IMR-90 (cell line): ENCODE data around the gene GPSM1. TPM values are rescaled to one million over a fixed set of nuclear protein-coding genes. Genes with fewer than 3 reads are reported as not detected.

ENCODE experiments used
- ATAC-seq: fragments of 200-7000 bp; cut with Tn5 transposase; 2 replicates; pipeline ENCODE4 v1.9.1; 2020; ENCODE audit warnings: low read depth, mild to moderate bottlenecking, moderate library complexity
- BruUV-seq: library from RNA; stranded (reverse); fragments of 400-500 nt; replicated peaks from 2 replicates; lab custom pipeline; 2021; lab: Mats Ljungman, UMichigan
- CTCF ChIA-PET: fragments of 300-600 bp; formaldehyde crosslinking; extraction: SDS; loops from one replicate; lab custom pipeline; 2021; ENCODE audit warnings: antibody characterized with exemption; lab: Yijun Ruan, JAX
- POLR2A ChIA-PET: fragments of 300-600 bp; sonication (Branson Sonifier 250); formaldehyde crosslinking; loops from one replicate; lab custom pipeline; 2022; ENCODE audit warnings: antibody characterized with exemption; ENCODE audit not compliant: unreplicated experiment; lab: Charles Lee
- DNase-seq: peaks from one replicate; pipeline ENCODE4 v3.0.0; 2013
- H2AFZ ChIP-seq: replicated peaks from 2 replicates; pipeline ENCODE3; 2013; ENCODE audit warnings: low read length, mild to moderate bottlenecking; ENCODE audit not compliant: poor library complexity
- H2AK5ac ChIP-seq: 2 replicates; pipeline ENCODE4 v1.6.1; 2013; ENCODE audit warnings: low read depth, low read length, inconsistent platforms
- H2AK9ac ChIP-seq: replicated peaks from 2 replicates; pipeline ENCODE3; 2013; ENCODE audit warnings: mild to moderate bottlenecking, low read depth, low read length, moderate library complexity; ENCODE audit not compliant: poor library complexity
- H2BK120ac ChIP-seq: 2 replicates; pipeline ENCODE4 v1.6.1; 2013; ENCODE audit warnings: low read depth, low read length, inconsistent platforms
- H2BK15ac ChIP-seq: 3 replicates; pipeline ENCODE4 v1.6.1; 2013; ENCODE audit warnings: low read depth, low read length, inconsistent platforms
- H2BK20ac ChIP-seq: 2 replicates; pipeline ENCODE4 v1.6.1; 2013; ENCODE audit warnings: low read depth, mild to moderate bottlenecking, inconsistent platforms, low read length, moderate library complexity
- H2BK5ac ChIP-seq: 2 replicates; pipeline ENCODE4 v1.6.1; 2013; ENCODE audit warnings: mild to moderate bottlenecking, low read depth, low read length, inconsistent platforms; ENCODE audit not compliant: poor library complexity, severe bottlenecking
- H3K14ac ChIP-seq: replicated peaks from 2 replicates; pipeline ENCODE4 v1.6.1; 2013; ENCODE audit warnings: low read depth, low read length, inconsistent platforms
- H3K18ac ChIP-seq: 2 replicates; pipeline ENCODE4 v1.6.1; 2013; ENCODE audit warnings: low read depth, low read length, control low read depth
- H3K23ac ChIP-seq: 2 replicates; pipeline ENCODE4 v1.6.1; 2013; ENCODE audit warnings: low read depth, low read length, inconsistent platforms
- H3K27ac ChIP-seq: 2 replicates; pipeline ENCODE4 v1.5.1; 2013; ENCODE audit warnings: mild to moderate bottlenecking, control low read depth, low read length; ENCODE audit not compliant: insufficient read depth
- H3K27me3 ChIP-seq: 2 replicates; pipeline ENCODE4 v1.6.1; 2013; ENCODE audit warnings: low read length; ENCODE audit not compliant: control insufficient read depth, insufficient read depth
- H3K36me3 ChIP-seq: 2 replicates; pipeline ENCODE4 v1.6.1; 2013; ENCODE audit warnings: low read length, mixed read lengths; ENCODE audit not compliant: control insufficient read depth, insufficient read depth
- H3K4ac ChIP-seq: 2 replicates; pipeline ENCODE4 v1.6.1; 2013; ENCODE audit warnings: low read depth, low read length, inconsistent platforms
- H3K4me1 ChIP-seq: 2 replicates; pipeline ENCODE4 v1.6.1; 2013; ENCODE audit warnings: low read length, mixed read lengths; ENCODE audit not compliant: control insufficient read depth, insufficient read depth
- H3K4me2 ChIP-seq: 2 replicates; pipeline ENCODE4 v1.6.1; 2013; ENCODE audit warnings: low read depth, mild to moderate bottlenecking, control low read depth, low read length, moderate library complexity
- H3K4me3 ChIP-seq: 2 replicates; pipeline ENCODE4 v1.5.1; 2013; ENCODE audit warnings: low read depth, mild to moderate bottlenecking, control low read depth, low read length, moderate library complexity; ENCODE audit not compliant: insufficient read depth
- H3K56ac ChIP-seq: 2 replicates; pipeline ENCODE4 v1.6.1; 2013; ENCODE audit warnings: low read length, inconsistent platforms; ENCODE audit not compliant: insufficient read depth; ENCODE audit errors: extremely low read depth
- H3K79me1 ChIP-seq, 2 experiments: 2 replicates each; pipeline ENCODE4 v1.6.1; 2013; ENCODE audit warnings: low read length in 2 of 2, inconsistent platforms in 1 of 2, low read depth in 1 of 2
- H3K9ac ChIP-seq: 2 replicates; pipeline ENCODE4 v1.6.1; 2013; ENCODE audit warnings: low read depth, low read length, control low read depth
- H3K9me1 ChIP-seq: 2 replicates; pipeline ENCODE4 v1.6.1; 2013; ENCODE audit warnings: low read length, inconsistent platforms; ENCODE audit not compliant: insufficient read depth
- H3K9me3 ChIP-seq: 2 replicates; pipeline ENCODE4 v1.6.1; 2013; ENCODE audit warnings: low read length; ENCODE audit not compliant: control insufficient read depth, insufficient read depth
- H4K20me1 ChIP-seq: 2 replicates; pipeline ENCODE4 v1.6.1; 2013; ENCODE audit warnings: low read length, inconsistent platforms; ENCODE audit not compliant: insufficient read depth
- H4K5ac ChIP-seq: 2 replicates; pipeline ENCODE4 v1.6.1; 2013; ENCODE audit warnings: mild to moderate bottlenecking, low read depth, low read length, control low read depth
- H4K8ac ChIP-seq, 2 experiments: 2 replicates each; pipeline ENCODE4 v1.6.1; 2013; ENCODE audit warnings: low read depth in 2 of 2, low read length in 2 of 2, control low read depth in 1 of 2, inconsistent platforms in 1 of 2
- H4K91ac ChIP-seq: 2 replicates; pipeline ENCODE4 v1.6.1; 2013; ENCODE audit warnings: low read depth, low read length, inconsistent platforms; ENCODE audit not compliant: insufficient read depth
- POLR2A ChIP-seq: IDR thresholded peaks from 2 replicates; pipeline ENCODE4 v1.6.1; 2012; ENCODE audit warnings: mild to moderate bottlenecking, low read depth, low read length
- WGBS, 2 experiments: methylation state at CpG; one replicate each; pipeline versions ENCODE4 v1.1.5 to v1.1.7; 2013; ENCODE audit warnings: missing lambda C conversion rate in 2 of 2; ENCODE audit not compliant: insufficient read length in 1 of 2; ENCODE audit errors: extremely low coverage in 2 of 2; 5-methylcytosine and 5-hydroxymethylcytosine counted together
- dilution Hi-C: fragments of 300-500 bp; cut with HindIII; formaldehyde crosslinking; loops from one replicate; pipeline ENCODE4 v1.14.3; 2018; ENCODE audit warnings: low sequenced_read_pairs; ENCODE audit not compliant: unreplicated experiment
- in situ Hi-C: fragments of 300-500 bp; cut with MboI; formaldehyde crosslinking; loops from 3 replicates; pipeline ENCODE4 v1.14.3; 2019; ENCODE audit warnings: low sequenced_read_pairs, inconsistent platforms, mixed read lengths
- intact Hi-C: fragments of 100-400 bp; cut with micrococcal nuclease; formaldehyde crosslinking; loops from 2 replicates; pipeline ENCODE4 v1.10.0; 2022
- polyA plus RNA-seq, 3 experiments: library from polyadenylated mRNA; depleted of rRNA; stranded (reverse); fragments of >200 nt; gene quantifications; 2 replicates each; pipeline ENCODE4 v1.2.3, GENCODE V29; 2012; ENCODE audit warnings: low replicate concordance in 1 of 3
- total RNA-seq: library from RNA; depleted of rRNA; stranded (reverse); fragments of >200 nt; gene quantifications from 2 replicates; pipeline ENCODE4 v1.2.3, GENCODE V29; 2012

The GPSM1 gene
- total and polyA plus RNA-seq, 2 of the 4 experiments (the other 2 are of a cell fraction): 28.7 to 71.2 TPM

- no peak overlapping the region for H2AK5ac ChIP-seq
- H3K4me1 ChIP-seq: peaks cover 32% of the 10 kb centered on the region
- H2AK9ac ChIP-seq: no peak overlapping the region
- ChIA-PET CTCF (no interaction called here), POLR2A (no interaction called here)
- H4K20me1 ChIP-seq: peaks cover 77% of the 10 kb centered on the region
- no peaks in the 10 kb centered on the region for H3K27me3 ChIP-seq
- H3K9ac ChIP-seq: no peak overlapping the region
- H3K79me1 ChIP-seq: peaks cover 0 to 53% of the 10 kb centered on the region in 2 experiments; a peak in 2 of 4 replicates
- no peaks in the 10 kb centered on the region for H3K9me3 ChIP-seq
- dilution Hi-C loops: no loop called here
- no peak overlapping the region for H2AFZ ChIP-seq
- H3K23ac ChIP-seq: no peak overlapping the region
- no peak overlapping the region for H2BK15ac ChIP-seq
- no peak overlapping the region for H3K18ac ChIP-seq
- no peak for TF ChIP-seq POLR2A
- no peak overlapping the region for H3K56ac ChIP-seq
- ATAC-seq (no peak), DNase-seq (no peak)
- H3K27ac ChIP-seq: no peak overlapping the region
- H3K4me2 ChIP-seq: no peak overlapping the region; the same call in 1 of the 2 replicates
- H2BK5ac ChIP-seq: no peak overlapping the region
- H3K4ac ChIP-seq: no peak overlapping the region
- in situ Hi-C loops: no loop called here
- H4K5ac ChIP-seq: no peak overlapping the region
- no peak overlapping the region for H4K8ac ChIP-seq
- no peak overlapping the region for H3K14ac ChIP-seq
- no peak overlapping the region for H2BK20ac ChIP-seq
- no CpG with 5 or more reads among the region's 15 CpGs for WGBS, 2 experiments
- peaks cover 40% of the 10 kb centered on the region for H3K36me3 ChIP-seq
- H3K9me1 ChIP-seq: peaks cover 6% of the 10 kb centered on the region; the same call in 1 of the 2 replicates
- H4K91ac ChIP-seq: no peak overlapping the region
- intact Hi-C loops: no loop called here
- H3K4me3 ChIP-seq: no peak overlapping the region
- no TSS peak for BruUV-seq
- H2BK120ac ChIP-seq: no peak overlapping the region
Observed at GRCh38 chr9:136331030-136331429, 3.7 kb downstream of the GPSM1 start.
